GM19193 (cell line): ENCODE measurements around the gene FAIM2.

Experiments used
- POLR2A ChIP-seq: IDR thresholded peaks from 4 replicates; pipeline ENCODE4 v1.6.1; 2011; ENCODE audit not compliant: insufficient read depth, insufficient read length; ENCODE audit errors: extremely low read depth

FAIM2 gene

DNA sequence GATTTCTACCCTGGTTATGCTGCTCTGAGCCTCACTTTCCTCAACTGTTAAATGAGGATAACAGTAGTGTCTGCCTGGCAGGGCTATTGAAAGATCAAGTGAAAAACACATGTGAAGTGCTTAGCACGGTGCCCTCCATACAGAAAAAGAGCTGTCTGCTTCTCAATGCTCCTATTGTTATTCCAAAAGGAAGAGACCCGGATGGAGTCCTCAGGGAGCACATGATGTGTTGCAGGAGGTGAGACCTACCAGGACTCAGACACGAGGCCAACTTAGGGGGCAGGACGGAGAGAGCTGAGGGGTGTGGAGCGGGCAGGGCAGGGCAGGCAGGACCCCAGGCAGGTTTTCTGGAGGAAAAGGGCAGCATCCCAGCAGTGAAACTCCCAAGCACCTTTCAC lies 8.9 kb downstream of the FAIM2 start:
- TF ChIP-seq POLR2A: no peak

DNA sequence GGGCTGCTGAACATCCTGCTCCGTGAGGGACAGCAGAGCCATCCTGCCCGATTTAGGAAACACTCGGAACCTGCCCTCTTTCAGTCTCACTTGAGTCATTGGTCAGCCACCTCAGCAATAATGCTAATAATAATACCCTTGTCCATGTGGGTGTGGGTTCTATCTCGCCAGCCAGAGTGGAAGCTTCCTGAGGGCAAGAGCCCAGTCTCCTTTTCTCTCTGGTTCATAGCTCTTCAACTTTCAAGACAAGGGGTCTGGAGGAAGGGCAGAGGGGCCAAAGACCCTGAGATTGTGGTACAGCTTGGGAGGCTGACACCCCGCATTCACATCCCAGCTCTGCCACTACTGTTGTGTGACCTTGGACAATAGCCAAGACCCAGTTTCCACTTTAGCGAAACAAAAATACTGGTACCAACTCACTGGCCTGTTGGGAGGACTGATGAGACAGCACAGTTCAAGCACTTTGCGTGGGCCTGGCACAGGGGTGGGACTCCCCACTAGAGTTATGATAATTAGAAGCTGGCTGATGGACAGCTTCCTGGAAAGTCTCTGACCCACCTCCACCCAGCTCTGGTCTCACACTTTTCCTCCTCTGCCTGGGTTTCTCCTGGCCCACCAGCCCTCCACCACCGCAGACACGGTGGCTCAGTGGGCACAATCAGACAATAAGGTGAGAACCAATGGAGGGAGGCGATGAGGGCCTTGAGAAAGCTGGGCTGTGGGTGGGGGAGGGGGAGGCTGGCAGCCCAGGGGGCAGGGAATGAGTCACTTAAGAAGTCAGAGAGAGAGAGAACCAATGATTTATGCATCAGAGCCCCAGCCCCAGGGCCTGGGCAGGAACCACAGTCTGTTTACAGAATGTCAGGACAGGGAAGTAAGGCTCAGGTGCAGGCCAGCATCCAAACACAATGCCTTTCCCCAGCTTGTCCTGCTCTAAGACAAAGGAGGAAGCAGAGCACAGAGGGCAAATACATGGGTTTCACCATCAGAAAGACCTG lies 9.6 kb downstream of the FAIM2 start:
- TF ChIP-seq POLR2A: no peak

DNA sequence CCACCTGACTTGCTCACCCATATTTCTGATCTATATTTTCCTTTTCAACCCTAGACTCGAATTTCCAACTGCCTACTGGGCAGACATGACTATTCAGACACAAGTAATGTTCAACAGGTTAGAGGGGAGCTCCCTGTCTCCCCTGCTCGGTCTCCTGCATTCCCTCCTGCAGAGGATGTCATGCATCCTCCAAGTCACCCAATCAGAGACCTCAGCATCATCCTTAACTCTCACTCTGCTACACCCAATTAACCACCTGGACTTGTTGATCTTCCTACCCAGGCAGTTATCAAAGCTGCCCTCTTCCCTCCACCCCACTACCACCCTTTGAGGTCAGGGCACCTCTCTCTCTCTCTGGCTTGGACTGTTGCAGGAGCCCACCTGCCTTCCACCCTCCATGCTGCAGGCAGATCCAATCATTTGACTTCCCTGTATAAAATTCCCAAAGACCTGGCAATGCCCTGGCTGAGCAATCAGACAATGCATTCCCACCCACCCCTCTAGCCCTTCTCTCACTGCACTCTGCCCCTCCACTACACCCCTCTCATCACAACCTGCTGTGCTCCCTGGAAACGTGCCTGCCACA lies 10.9 kb downstream of the FAIM2 start:
- TF ChIP-seq POLR2A: no peak

DNA sequence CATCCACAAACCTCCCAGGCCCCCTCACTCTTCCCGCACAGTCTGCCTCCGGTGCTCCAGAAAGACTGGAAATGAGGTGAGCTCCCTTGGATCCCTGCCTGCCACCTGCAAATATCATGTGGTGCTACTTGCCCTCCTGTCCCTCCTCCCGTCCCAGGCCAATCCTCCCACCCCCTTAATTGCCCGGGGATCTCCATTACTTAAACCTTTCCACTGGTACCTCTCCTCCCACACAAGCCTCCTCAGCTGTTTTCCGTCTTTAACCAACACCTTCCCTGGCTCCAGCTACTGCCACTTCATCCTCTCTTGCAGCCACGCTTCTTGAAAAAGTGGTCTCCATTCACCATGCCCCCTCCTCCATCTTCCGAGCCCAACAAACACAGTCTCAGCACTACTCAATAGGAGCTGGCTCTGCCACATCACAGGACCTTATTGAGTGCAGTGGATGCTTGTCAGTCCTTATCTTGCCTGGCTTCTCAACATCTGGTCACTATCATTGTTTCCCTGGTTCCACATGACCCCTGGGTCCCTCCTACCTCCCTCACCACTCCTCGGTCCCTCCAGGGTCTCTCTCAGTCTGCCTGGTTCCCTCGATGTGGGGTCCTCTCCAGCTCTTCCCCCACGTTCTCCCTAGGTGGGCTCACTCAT lies 11.5 kb downstream of the FAIM2 start:
- TF ChIP-seq POLR2A: no peak

DNA sequence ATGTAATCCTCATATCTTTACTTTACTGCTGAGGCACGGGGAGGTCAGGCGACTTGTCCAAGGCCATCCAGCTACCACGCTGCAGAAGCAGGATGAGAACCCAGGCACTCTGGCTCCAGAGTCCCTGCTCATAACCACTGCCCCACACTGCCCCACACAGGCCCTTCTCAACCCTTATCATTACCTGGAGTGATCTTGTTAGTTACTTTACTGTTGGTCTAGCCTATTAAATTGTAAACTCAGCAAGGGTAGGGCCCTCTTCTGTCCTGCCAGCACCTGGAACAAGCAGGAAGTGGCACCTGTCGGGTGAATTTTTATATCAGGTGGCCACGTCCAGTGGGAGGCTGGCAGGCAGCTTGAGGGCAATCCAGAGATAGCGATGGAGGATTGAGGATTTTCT lies 12.2 kb downstream of the FAIM2 start:
- TF ChIP-seq POLR2A: no peak

DNA sequence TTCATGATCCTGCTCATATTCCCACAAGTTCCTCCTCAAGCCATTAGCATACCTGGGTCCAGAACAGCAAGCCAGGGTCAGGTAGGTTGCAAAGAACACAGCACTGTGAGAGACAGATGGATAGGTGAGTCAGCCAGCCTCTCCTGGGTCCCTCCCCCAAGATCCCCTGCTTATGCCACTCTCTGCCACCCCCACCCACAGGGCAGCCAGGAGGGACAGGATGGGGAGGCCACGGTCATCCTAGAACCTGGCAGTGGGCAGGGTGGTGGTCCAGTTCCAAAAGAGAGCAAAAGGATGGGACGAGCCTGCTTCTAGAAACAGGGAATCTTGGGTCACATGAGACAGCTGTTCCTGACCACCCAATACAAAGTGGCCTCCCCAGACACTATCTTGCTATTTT lies 12.7 kb downstream of the FAIM2 start:
- no peak for TF ChIP-seq POLR2A

DNA sequence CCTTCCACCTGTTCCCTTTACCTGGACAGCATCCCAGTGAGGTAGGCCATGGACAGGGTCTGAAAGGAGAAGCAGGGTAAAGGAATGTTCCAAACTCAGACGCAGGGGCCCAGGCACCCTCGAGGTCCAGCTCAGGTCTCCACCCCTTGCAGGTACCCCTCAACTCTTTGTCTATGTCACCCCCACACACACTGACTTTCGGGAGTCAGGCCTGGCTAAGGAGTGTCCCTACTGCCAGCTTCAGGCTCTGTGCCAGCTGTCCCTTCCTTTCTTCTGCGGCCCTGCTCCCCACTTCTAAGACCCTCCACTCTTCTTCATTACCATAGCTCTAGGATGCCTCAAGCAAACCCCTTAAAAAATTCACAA lies 13.6 kb downstream of the FAIM2 start:
- no peak for TF ChIP-seq POLR2A

DNA sequence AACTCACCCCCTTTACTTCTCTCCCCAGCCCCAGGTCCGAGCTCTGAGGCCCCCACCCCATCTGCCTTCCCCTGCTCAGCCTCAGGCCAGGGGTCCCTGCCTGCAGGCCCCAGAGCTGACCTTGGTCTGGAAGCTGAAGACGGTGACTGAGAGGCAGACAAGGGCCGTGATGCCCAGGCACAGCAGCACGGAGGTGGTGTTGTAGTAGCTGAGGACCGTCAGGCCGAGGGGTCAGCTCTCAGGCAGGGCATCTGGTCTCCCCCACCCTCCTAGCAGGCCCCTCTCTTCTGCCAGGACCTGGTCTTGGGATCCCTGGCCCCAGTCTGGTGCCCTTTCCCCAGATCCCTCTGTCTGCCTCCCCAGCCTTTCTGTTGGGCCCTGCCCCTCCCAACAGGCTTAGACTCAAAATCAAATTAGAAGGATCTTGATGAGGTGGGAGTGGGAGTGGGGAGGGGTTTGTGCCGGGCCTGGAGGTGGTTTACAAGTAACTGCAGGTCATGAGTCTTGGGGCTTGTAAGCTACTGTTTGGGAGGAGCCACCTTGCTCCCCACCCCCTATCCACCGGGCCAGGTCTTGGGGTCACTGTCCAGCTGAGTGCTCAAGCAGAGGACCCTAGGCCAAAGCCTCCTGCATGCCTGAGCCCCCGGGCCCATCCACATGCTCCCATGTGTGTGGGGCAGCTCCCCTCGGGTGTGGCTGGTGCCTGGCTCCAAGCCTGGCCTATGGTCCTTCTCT lies 14.2 kb downstream of the FAIM2 start:
- TF ChIP-seq POLR2A: no peak

DNA sequence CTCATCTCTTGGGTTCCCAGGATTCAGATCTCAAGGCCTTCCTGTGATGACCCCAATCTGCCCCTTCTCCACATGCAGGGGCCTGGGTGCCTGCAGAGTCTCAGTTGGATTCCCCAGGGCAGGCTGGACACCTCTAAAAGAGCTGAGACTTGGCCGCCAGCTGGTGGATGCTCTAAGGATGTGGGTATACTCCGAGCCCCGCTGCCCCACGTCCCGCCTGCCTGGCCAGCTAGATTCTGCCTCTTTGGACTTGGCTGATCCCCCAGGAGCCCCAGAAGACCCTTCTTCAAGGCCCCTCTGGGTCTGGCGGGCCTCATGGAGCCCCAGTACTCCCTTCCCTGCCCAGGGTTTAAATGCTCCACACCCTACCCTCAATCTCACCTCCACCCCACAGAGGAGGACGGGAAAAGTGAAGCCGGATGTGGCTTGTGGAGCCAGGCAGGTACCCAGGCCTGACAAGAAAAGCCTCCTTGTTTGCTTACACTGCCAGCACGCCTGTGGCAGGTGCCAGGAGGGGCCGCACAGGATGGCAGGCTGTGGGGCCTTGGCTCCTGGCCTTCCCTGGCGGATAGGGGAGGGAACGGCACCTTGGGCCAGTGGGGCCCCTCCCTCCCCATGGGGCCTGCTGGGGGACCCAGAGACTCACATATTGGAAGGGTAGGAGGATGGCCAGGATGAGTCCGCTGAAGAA lies 15.1 kb downstream of the FAIM2 start:
- no peak for TF ChIP-seq POLR2A

DNA sequence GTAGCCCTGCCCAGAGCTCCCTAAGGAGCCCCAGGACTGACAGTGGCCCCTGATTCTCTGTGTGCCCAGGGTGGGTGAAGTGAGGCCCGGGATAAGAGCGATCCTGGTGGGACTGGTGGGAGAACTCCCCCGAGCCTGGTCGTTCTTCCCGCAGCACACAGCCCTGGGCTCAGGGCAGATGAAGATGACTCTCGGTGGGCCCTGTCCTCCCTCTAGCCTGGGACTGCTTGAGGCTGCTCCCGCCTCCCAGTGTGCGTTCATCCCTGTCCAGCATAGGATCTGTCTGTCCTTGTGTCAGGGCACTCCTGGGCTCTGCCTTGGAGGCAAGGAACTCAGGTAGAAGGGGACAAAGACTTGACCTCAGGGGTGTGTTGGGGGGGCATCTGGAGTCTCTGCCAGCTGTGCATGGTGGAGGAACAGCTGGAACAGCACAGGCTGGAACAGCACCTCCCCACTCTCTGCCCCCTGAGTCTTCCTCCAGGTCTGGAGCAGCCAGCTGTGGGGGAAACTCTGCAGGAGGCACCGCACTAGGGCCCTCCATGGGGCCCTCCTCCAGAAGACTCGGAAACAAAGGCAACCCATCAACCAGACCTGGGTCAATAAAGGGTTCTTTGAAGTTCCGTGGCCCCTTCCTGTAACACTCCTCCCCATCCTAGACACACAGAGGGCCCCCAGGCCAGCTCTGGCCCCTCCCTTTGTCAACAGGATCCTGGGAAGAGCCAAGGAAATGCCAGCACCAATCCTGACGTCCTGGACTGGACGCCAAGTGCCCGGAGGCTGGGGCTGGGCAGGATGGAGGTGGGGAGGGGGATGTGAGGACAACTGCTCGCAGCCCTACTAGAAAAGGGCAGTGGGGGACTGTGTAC lies 15.9 kb downstream of the FAIM2 start:
- no peak for TF ChIP-seq POLR2A

DNA sequence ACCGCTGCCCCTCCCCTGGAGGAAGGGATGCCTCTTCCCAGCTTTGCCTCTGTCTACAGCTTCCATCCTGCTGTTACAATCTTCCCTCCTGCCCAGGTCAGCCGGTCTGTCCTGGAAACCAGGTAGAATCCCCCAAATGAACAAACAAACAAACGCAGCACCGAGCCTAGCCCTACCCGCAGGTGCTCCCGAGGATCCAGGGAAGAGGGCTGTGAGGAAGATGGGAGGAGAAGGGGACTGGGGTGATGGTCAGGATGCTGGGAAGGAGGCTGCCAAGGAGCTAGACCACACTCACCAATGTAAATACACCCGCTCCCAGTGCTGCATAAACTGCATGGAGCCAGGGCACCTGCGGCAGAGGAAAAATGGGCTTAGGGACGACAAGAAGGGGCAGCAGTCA lies 16.6 kb downstream of the FAIM2 start:
- no peak for TF ChIP-seq POLR2A

DNA sequence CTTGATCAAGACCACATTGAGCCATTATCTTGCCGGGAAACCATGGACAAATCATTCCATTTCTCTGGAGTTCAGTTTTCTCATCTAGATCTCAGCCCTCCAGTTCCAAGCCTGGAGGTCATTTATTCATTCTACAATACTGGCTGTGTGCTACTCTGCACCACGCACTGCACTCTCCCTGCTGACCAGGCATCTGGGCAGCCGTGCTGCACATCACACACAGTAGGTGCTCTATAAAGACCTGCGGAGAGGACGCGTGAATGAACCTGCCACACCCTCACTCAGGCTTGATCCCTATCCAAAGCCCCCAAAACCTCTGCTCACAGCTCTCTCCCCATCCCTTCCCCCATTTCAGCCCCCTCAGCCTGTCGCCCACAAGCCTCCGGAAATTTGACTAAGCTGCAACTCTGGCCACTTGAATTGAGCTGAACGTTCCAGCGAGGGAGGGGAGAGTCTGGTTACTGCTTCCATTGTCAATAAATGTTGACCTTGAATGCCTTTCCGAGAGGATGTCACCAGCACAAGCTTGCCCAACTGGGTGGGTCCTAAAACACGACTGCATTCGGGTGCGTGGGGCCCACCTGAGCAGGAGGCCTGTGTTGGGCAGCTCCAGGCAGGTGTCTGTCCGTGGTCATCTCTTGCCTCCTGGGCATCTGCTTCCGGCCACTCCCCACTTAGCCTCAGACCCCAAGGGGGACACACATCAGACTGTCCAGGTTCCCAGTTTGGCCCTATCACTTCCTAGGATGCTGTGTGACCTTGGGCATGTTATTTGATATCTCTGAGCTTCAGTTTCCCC lies 17.8 kb downstream of the FAIM2 start:
- TF ChIP-seq POLR2A: no peak

DNA sequence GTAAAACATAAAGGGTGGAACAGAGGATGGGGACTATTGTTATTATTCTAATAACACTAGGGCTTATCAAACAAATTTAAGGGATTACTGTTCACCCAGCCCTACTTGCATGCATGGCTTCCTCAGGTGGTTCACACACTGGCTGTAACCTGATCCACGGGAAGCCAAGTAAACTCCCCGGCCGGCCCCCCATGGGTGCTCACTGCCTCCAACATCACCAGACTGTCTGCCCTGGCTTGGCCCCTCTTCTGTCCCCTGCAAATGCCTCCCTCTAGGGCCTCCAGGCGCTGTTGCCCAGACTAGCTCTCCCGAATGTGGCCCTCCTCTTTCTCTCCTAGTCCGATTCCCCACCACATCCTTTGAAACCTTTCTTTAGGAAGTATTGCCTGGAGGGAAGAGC lies 18.6 kb downstream of the FAIM2 start:
- no peak for TF ChIP-seq POLR2A
